HCT116 (cell line): ENCODE data around the gene SYNGR1.

Experiments
- CTCF ChIP-seq, 3 experiments: fragments of 200-600 bp in 1 of 3; sonication (generic) in 1 of 3; IDR thresholded peaks in 2 of 3; conservative IDR thresholded peaks in 1 of 3; 2 replicates each; pipeline ENCODE4 v1.5.1; 2012 to 2017; ENCODE audit warnings: low read depth in 2 of 3, low read length in 2 of 3, antibody characterized with exemption in 1 of 3, borderline replicate concordance in 1 of 3, control low read depth in 1 of 3, mild to moderate bottlenecking in 1 of 3, mixed read lengths in 1 of 3, mixed run types in 1 of 3, moderate library complexity in 1 of 3; ENCODE audit not compliant: insufficient read depth in 1 of 3
- EZH2 ChIP-seq: fragments of 200-600 bp; sonication (generic); IDR thresholded peaks from 2 replicates; pipeline ENCODE4 v1.6.1; 2017; ENCODE audit warnings: antibody characterized with exemption, mixed run types
- EZH2phosphoT487 ChIP-seq: fragments of 200-600 bp; IDR thresholded peaks from 2 replicates; pipeline ENCODE4 v1.6.1; 2018; ENCODE audit warnings: antibody characterized with exemption, borderline replicate concordance
- JUND ChIP-seq: IDR thresholded peaks from 2 replicates; pipeline ENCODE4 v1.6.1; 2012
- POLR2A ChIP-seq: IDR thresholded peaks from 2 replicates; pipeline ENCODE4 v1.7.0; 2011; ENCODE audit warnings: borderline replicate concordance; ENCODE audit not compliant: insufficient read depth, insufficient read length; ENCODE audit errors: extremely low read depth
- SIN3A ChIP-seq: IDR thresholded peaks from 2 replicates; pipeline ENCODE4 v1.6.1; 2012; ENCODE audit warnings: low read depth
- SP1 ChIP-seq: IDR thresholded peaks from 2 replicates; pipeline ENCODE4 v1.6.1; 2012; ENCODE audit warnings: low read depth
- SRF ChIP-seq: IDR thresholded peaks from 2 replicates; pipeline ENCODE4 v1.6.1; 2012; ENCODE audit warnings: low read depth
- YY1 ChIP-seq: IDR thresholded peaks from 2 replicates; pipeline ENCODE4 v1.6.1; 2011; ENCODE audit warnings: low read length, low read depth, moderate library complexity, mild to moderate bottlenecking; ENCODE audit not compliant: insufficient replicate concordance; ENCODE audit errors: extremely low read depth
- TF ChIP-seq, protein P1 (sequence below): IDR thresholded peaks from 2 replicates; pipeline ENCODE4 v1.6.1; 2011; ENCODE audit warnings: mild to moderate bottlenecking, low read length, moderate library complexity; ENCODE audit not compliant: insufficient replicate concordance; ENCODE audit errors: extremely low read depth

DNA sequence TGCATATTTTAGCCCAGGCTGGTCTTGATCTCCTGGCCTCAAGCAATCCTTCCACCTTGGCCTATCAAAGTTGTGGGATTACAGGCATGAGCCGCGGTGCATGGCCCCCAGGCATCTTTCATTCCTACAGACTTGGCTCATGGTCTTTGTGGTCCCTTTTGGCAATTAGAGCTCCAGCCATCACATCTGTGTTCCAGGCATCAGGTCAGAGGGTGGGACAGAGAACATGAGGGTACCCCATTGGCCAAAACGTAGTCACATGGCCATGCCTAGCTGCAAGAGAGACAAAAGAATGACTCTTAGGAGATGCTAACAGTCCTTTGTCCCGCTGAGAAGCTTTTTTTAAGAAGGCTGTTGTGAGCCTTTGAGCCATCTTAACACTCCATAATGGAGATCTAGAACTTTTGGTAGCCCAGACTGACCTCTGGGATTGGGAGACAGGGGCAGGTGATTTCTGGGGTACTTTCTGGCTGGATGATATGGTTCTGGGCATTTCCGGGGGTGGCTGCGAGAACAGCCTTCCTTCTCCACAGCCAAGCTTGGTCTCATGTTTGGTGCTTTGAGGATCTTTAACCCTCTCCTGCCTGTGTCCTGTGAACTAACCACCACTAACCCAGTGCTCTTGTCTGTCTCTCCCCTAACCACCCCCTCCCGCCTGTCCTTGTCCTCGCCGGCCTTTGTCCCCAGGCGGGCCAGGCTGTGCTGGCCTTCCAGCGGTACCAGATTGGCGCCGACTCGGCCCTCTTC lies 31.4 kb downstream of the SYNGR1 start:
- TF ChIP-seq SIN3A, result no peak
- TF ChIP-seq YY1, result no peak
- no peak for TF ChIP-seq CTCF (IDR thresholded peaks at IDR 0.05 in 2 of 3, conservative IDR thresholded peaks at IDR 0.05 in 1 of 3; ENCODE audit: borderline replicate concordance in 1 of 3, insufficient read depth in 1 of 3, low read depth in 2 of 3, low read length in 2 of 3)
- no peak for TF ChIP-seq JUND
- TF ChIP-seq POLR2A, result no peak
- no peak for TF ChIP-seq EZH2
- TF ChIP-seq EZH2phosphoT487, result no peak
- no peak for TF ChIP-seq SP1
- no peak for TF ChIP-seq SRF
- TF ChIP-seq, protein P1, sequence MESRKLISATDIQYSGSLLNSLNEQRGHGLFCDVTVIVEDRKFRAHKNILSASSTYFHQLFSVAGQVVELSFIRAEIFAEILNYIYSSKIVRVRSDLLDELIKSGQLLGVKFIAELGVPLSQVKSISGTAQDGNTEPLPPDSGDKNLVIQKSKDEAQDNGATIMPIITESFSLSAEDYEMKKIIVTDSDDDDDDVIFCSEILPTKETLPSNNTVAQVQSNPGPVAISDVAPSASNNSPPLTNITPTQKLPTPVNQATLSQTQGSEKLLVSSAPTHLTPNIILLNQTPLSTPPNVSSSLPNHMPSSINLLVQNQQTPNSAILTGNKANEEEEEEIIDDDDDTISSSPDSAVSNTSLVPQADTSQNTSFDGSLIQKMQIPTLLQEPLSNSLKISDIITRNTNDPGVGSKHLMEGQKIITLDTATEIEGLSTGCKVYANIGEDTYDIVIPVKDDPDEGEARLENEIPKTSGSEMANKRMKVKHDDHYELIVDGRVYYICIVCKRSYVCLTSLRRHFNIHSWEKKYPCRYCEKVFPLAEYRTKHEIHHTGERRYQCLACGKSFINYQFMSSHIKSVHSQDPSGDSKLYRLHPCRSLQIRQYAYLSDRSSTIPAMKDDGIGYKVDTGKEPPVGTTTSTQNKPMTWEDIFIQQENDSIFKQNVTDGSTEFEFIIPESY, result no peak
